Heart left ventricle (tissue), 13 donors: ENCODE measurements around the gene CCDC9.
"Not testable (repeated sequence)": the region's sequence is repeated elsewhere in the genome, so short reads cannot be mapped to it uniquely, and the experiment has no call there.

ENCODE experiments used
- POLR2A ChIP-seq, 2 donors: fragments of 450-650 bp; IDR thresholded peaks; one replicate each; pipeline ENCODE4 v1.6.1; 2017; ENCODE audit warnings: antibody characterized with exemption in 2 of 2, mild to moderate bottlenecking in 2 of 2, moderate library complexity in 2 of 2
- TF ChIP-seq, protein P1 (sequence below), 12 donors: fragments of 200-600 bp; sonication (generic) in 4 of 12; IDR thresholded peaks; one replicate each; pipeline versions ENCODE4 v1.5.0 to v1.8.0; 2018 to 2022; ENCODE audit warnings: antibody characterized with exemption in 12 of 12, mild to moderate bottlenecking in 5 of 12
- donor health status: ischemic (EF 13 %, LVEDD 7.1; RV severe dilation, severe dysfunction).
- donor health status: DM: no; HTN: yes; CAD: no.
- donor health status: DM: no; HTN: no; CAD: no.
- donor health status: ischemic (EF 25% LVEDD 6.9; RV normal size, moderate dysfunction).
- donor health status: ischemic (EF 25% LVEDD 5.7; RV mildly dilated, moderate dysfunction).
- donor health status: ischemic (EF 35%, LVEDD 5.7; RV mildly dilated, moderate dysfunction).
- donor health status: nonischemic (EF 11% LVEDD 7.7; RV severe dilation, severe dysfunction).
- donor health status: DM: yes; HTN: yes; CAD: no.
- donor health status: PGD.
- donor health status: ischemic (EF 29% LVEDD 5.4; RV normal size, mild dysfunction).
- donor health status: nonischemic (EF 23%, LVEDD 6.1; RV moderate dilation, normal function).

- TF ChIP-seq, protein P1, sequence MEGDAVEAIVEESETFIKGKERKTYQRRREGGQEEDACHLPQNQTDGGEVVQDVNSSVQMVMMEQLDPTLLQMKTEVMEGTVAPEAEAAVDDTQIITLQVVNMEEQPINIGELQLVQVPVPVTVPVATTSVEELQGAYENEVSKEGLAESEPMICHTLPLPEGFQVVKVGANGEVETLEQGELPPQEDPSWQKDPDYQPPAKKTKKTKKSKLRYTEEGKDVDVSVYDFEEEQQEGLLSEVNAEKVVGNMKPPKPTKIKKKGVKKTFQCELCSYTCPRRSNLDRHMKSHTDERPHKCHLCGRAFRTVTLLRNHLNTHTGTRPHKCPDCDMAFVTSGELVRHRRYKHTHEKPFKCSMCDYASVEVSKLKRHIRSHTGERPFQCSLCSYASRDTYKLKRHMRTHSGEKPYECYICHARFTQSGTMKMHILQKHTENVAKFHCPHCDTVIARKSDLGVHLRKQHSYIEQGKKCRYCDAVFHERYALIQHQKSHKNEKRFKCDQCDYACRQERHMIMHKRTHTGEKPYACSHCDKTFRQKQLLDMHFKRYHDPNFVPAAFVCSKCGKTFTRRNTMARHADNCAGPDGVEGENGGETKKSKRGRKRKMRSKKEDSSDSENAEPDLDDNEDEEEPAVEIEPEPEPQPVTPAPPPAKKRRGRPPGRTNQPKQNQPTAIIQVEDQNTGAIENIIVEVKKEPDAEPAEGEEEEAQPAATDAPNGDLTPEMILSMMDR (IDR thresholded peaks at IDR 0.05), result not testable (repeated sequence)
- TF ChIP-seq POLR2A (IDR thresholded peaks at IDR 0.05), result not testable (repeated sequence)
Measured at GRCh38 chr19:47253016-47253415, 3.3 kb upstream of the CCDC9 start.
